GM10248 (cell line): ENCODE data around the gene ZNF785.
"Not testable (repeated sequence)": the region's sequence is repeated elsewhere in the genome, so short reads cannot be mapped to it uniquely, and the experiment has no call there.

Experiments used
- CTCF ChIA-PET: fragments of 300-600 bp; sonication (Branson Sonifier 250); formaldehyde crosslinking; extraction: SDS; loops from one replicate; lab custom pipeline; 2021; ENCODE audit warnings: antibody characterized with exemption; lab: Yijun Ruan, JAX
- POLR2A ChIA-PET: fragments of 350-650 bp; sonication (Branson Sonifier 250); formaldehyde crosslinking; extraction: SDS; loops from one replicate; lab custom pipeline; 2020; ENCODE audit warnings: antibody characterized with exemption; lab: Yijun Ruan, JAX
- DNase-seq: peaks from one replicate; pipeline ENCODE4 v3.0.0; 2012; ENCODE audit errors: extremely low spot score
- TF ChIP-seq, protein P1 (sequence below): IDR thresholded peaks from 2 replicates; pipeline ENCODE4 v1.5.1; 2012; ENCODE audit warnings: mild to moderate bottlenecking, low read depth; ENCODE audit errors: extremely low read depth, missing control alignments, control extremely low read depth

Gene ZNF785

DNA sequence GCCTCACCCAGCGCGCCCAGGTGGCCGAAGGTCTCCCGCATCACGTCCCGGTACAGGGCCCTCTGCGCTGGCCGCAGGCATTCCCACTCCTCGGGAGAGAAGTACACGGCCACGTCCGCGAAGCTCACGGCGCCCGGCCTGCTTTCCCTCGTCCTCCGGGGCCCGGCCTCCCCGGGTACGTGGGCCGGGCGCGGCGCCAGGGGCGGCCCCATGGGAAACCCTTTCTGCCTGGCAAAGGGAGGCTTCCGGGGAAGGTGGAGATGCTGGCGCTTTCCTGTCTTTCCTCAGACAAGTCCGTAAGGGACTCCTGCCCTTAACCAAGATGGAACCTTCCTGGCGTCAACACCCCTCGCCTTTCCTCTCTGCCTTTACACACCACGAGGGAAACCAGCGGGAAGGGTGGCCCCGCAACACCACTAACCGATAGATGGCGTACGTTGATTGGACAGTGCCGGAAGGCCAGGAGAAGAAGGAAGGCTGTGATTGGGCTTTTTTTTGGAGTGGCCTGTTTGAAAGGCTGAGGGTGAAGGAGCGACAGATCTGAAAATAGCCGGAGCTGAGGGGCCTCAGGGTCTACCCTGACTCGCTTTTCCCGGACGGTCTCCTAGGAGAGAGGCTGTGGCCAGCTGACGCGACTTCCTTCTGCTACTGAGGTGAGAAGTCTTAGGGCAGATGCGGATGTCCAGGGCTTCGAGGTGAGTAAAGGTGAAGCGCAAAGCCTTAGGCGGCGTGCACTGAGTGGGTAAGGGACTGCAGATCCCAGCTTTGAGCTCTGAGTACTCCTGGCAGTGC lies at the start of gene ZNF785:
ZNF785 (minus strand) TSS at position 298 of the 792 bp plus-strand sequence; CDS start at position 212, 86 bp downstream.
- CTCF ChIA-PET, result interaction anchor here (0.6 to 6.0 kb wide), 13 partner anchors 13 to 176 kb away, joined by 3 to 57 read pairs (median 4); partner anchors contain the start of genes DCTPP1, ZNF688, ZNF747 and ZNF764
- peak; percentile 98 for DNase-seq
- POLR2A ChIA-PET, result interaction anchor here (0.5 kb wide), 1 partner anchor 110 kb away, joined by 7 read pairs; no protein-coding TSS in a partner anchor

DNA sequence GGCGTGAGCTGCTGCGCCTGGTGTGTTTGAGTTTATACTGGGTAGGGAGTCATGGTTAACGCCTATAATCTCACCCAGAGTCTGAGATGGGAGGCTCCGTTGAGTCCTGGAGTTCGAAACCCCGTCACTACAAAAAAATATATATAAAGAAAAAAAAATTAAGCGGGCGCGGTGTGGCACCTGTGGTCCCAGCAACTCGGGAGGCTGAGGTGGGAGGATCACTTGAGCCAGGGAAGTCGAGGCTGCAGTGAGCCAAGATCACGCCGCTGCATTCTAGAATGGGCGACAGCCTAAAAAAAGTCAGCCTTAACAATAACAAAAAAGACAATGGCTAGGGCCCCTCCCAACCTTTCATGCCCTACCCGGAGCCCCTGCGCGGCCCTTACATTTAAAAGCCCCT lies 48.0 kb upstream of the ZNF785 start:
- DNase-seq, result no peak
- POLR2A ChIA-PET, result interaction anchor here (0.6 to 1.0 kb wide), 3 partner anchors 17 to 82 kb away, joined by 4 to 7 read pairs (median 5); partner anchors contain the start of gene PRR14
- CTCF ChIA-PET, result interaction anchor here (1.0 to 9.8 kb wide), 3 partner anchors 20 to 224 kb away, joined by 3 to 128 read pairs (median 28); partner anchors contain the start of genes DCTPP1 and ZNF689
- TF ChIP-seq, protein P1, sequence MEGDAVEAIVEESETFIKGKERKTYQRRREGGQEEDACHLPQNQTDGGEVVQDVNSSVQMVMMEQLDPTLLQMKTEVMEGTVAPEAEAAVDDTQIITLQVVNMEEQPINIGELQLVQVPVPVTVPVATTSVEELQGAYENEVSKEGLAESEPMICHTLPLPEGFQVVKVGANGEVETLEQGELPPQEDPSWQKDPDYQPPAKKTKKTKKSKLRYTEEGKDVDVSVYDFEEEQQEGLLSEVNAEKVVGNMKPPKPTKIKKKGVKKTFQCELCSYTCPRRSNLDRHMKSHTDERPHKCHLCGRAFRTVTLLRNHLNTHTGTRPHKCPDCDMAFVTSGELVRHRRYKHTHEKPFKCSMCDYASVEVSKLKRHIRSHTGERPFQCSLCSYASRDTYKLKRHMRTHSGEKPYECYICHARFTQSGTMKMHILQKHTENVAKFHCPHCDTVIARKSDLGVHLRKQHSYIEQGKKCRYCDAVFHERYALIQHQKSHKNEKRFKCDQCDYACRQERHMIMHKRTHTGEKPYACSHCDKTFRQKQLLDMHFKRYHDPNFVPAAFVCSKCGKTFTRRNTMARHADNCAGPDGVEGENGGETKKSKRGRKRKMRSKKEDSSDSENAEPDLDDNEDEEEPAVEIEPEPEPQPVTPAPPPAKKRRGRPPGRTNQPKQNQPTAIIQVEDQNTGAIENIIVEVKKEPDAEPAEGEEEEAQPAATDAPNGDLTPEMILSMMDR, result no peak

More for the DNA sequence above, at the start of gene ZNF785:
- TF ChIP-seq, protein P1, result peak; percentile 35

DNA sequence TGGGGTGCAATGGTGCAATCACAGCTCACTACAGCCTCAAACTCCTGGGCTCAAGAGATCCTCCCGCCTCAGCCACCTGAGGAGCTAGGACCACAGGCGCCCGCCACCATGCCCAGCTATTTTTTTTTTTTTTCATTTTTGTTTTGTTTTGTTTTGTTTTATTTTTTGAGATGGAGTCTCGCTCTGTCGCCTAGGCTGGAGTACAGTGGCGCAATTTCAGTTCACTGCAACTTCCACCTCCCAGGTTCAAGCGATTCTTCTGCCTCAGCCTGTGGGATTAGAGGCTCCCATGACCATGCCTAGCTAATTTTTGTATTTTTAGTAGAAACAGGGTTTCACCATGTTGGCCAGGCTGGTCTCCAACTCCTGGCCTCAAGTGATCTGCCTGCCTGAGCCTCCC lies 47.0 kb upstream of the ZNF785 start:
- DNase-seq, result not testable (repeated sequence)
- CTCF ChIA-PET, result interaction anchor here (1.0 to 9.8 kb wide), 8 partner anchors 9 to 225 kb away, joined by 3 to 128 read pairs (median 4); partner anchors contain the start of genes DCTPP1, ZNF689 and ZNF771
- POLR2A ChIA-PET, result interaction anchor here (0.9 kb wide), 1 partner anchor 27 kb away, joined by 3 read pairs; no protein-coding TSS in a partner anchor

DNA sequence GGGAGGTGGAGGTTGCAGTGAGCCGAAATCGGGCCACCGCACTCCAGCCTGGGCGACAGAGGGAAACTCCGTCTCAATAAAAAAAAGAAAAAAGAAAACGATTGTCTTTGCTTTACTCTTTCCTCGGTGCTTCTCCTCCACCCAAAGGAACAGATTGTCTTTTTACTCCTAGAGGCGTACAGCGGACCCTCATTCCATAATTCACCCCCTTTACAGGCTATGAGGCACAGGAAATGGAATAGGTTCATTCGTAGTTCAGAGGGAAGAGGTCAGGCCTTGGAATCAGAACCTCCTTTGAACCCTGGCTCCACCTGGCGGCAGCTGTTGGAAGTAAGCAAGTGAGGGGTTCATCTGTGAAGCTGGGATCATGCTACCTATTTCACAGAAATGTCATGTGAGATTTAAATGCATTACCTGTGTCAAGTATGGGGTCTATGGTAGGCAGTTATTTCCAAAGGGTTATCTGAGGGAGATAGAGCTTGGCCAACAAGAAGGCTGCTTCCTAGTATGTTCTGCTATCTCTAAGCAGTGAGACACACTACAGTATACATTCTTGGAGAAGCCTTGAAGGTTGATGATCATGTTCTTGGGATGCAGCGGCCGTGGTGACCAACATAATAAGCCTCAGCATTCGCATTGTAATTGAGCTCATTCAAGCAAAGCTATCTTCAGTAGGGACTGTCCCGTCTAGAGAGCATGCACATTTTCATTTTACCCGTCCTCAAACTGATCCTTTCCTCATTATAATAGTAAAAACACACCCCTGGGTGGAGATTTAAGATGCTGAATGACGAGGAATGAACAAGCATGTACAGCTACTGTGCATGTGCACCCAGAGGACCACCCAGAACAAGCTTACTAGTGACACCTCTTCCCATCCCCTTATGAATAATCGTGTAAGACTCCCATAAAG lies 43.4 kb upstream of the ZNF785 start:
- DNase-seq, result peak; percentile 73
- CTCF ChIA-PET, result interaction anchor here (0.7 to 9.8 kb wide), 52 partner anchors 9 to 536 kb away, joined by 3 to 128 read pairs (median 4); partner anchors contain the start of genes DCTPP1, TBC1D10B, ZNF688 and ZNF689
- TF ChIP-seq, protein P1, result peak; percentile 81
- POLR2A ChIA-PET, result no interaction called here

DNA sequence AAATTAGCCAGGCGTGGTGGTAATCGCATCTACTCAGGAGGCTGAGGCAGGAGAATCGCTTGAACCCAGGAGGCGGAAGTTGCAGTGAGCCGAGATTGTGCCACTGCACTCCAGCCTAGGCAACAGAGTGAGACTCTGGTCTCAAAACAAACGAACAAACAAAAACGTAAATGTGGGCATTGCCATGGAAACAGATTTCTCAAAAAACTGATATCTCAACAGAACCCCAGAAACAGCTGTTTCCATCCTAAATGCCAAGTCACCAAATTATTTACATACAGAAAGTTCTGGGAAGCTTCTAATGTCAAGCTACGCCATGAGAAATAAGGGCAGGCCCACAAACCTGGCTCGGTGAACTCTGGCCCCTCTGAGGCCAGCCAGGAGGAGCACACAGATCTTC lies 40.7 kb upstream of the ZNF785 start:
- DNase-seq, result no peak
- TF ChIP-seq, protein P1, result no peak
- CTCF ChIA-PET, result interaction anchor here (1.9 to 9.8 kb wide), 3 partner anchors 13 to 196 kb away, joined by 6 to 128 read pairs (median 41); partner anchors contain the start of genes DCTPP1 and ZNF689
- POLR2A ChIA-PET, result no interaction called here

DNA sequence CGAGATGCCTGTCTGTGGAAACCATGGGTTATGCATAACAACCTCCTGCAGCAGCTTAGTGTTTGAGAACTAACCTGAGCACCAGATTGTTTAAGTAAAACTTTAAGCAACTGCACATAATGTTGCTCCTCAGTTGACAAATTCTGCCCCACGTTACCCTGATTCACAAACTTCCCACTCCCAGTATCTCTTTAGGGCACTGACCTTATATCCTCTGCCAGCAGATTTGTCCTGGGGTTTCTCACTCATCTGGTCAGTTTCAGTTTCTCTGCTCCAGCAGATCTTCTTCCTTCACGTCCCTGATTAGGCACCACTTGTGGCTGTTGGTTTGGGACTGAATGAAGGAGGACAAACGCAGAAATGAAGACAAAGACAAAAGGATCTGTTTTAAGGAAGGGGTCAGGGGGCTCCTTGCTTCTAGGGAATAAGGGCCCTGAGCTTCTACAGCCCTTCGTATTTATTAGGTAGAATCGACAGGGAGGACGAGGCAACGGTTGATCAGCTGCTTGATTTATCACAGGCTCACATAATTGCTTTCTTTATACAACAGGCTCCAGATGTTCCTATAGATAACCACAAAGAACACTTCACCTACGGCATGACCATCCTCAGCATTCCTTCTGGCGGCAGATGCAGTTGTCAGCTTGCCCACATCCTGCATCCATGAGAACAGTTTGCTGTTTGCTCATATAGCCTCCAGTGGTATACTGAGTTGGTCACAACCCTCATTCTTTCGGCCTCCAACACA lies 38.2 kb upstream of the ZNF785 start:
- CTCF ChIA-PET, result interaction anchor here (1.4 to 3.2 kb wide), 3 partner anchors 8 to 194 kb away, joined by 3 to 13 read pairs (median 3); partner anchors contain the start of gene DCTPP1
- POLR2A ChIA-PET, result interaction anchor here (0.6 kb wide), 1 partner anchor 208 kb away, joined by 7 read pairs; no protein-coding TSS in a partner anchor
- no peak for DNase-seq
- TF ChIP-seq, protein P1, result no peak
